GM21723 (cell line): ENCODE results near the gene CAMP.
A peak's percentile ranks its signal among the peaks of the same experiment; 100 is the strongest.
"Not testable (repeated sequence)": the region's sequence is repeated elsewhere in the genome, so short reads cannot be mapped to it uniquely, and the experiment has no call there.

Source experiments
- ATAC-seq: cut with Tn5 transposase; IDR thresholded peaks from one replicate; pipeline ENCODE4 v1.9.1; 2021; ENCODE audit warnings: mild to moderate bottlenecking, moderate library complexity; ENCODE audit not compliant: unreplicated experiment

CAMP gene

GRCh38 chr3:48222616-48223513 is at the start of gene CAMP:
Gene CAMP (plus strand): TSS chr3:48223495. CDS start chr3:48223512, 17 bp downstream.
- ATAC-seq = peak; percentile 74

- no peak for ATAC-seq
Observed at GRCh38 chr3:48178072-48178471, 45.2 kb upstream of the CAMP start.

- ATAC-seq = no peak
Observed at GRCh38 chr3:48180021-48180420, 43.3 kb upstream of the CAMP start.

- no peak for ATAC-seq
Observed at GRCh38 chr3:48180531-48181253, 42.6 kb upstream of the CAMP start.

- no peak for ATAC-seq
Observed at GRCh38 chr3:48184299-48184698, 39.0 kb upstream of the CAMP start.

- ATAC-seq = no peak
Observed at GRCh38 chr3:48185129-48185528, 38.2 kb upstream of the CAMP start.

GRCh38 chr3:48186631-48187300 is 36.5 kb upstream of the CAMP start:
- no peak for ATAC-seq

GRCh38 chr3:48187301-48187578 is 36.1 kb upstream of the CAMP start:
- no peak for ATAC-seq

- ATAC-seq = peak; percentile 31
Observed at GRCh38 chr3:48187579-48188265, 35.6 kb upstream of the CAMP start.

GRCh38 chr3:48188266-48189201 is 34.8 kb upstream of the CAMP start, which contains the start of gene CDC25A:
Gene CDC25A (minus strand): TSS chr3:48188417. CDS start chr3:48187947, 470 bp downstream.
- peak; percentile 94 for ATAC-seq

- ATAC-seq = no peak
Observed at GRCh38 chr3:48189321-48189720, 34.0 kb upstream of the CAMP start.

GRCh38 chr3:48190911-48191310 is 32.4 kb upstream of the CAMP start:
- no peak for ATAC-seq

GRCh38 chr3:48194446-48195071 is 28.7 kb upstream of the CAMP start:
- ATAC-seq = no peak

- ATAC-seq = no peak
Observed at GRCh38 chr3:48196611-48197010, 26.7 kb upstream of the CAMP start.

GRCh38 chr3:48199117-48199516 is 24.2 kb upstream of the CAMP start:
- no peak for ATAC-seq

GRCh38 chr3:48202632-48203031 is 20.7 kb upstream of the CAMP start:
- ATAC-seq = no peak

- ATAC-seq = no peak
Observed at GRCh38 chr3:48208076-48208475, 15.2 kb upstream of the CAMP start.

- ATAC-seq = no peak
Observed at GRCh38 chr3:48209445-48209844, 13.8 kb upstream of the CAMP start.

- not testable (repeated sequence) for ATAC-seq
Observed at GRCh38 chr3:48210534-48210933, 12.8 kb upstream of the CAMP start.
